Stomach smooth muscle (tissue), 2 donors: ENCODE results near the gene FTO.

ENCODE experiments used
- H3K27ac ChIP-seq: one replicate; pipeline ENCODE4 v1.7.0; 2013; ENCODE audit warnings: mild to moderate bottlenecking, low read length, inconsistent platforms
- H3K27me3 ChIP-seq, 2 donors: one replicate each; pipeline ENCODE4 v1.7.0; 2013; ENCODE audit warnings: low read length in 2 of 2; ENCODE audit not compliant: insufficient read depth in 2 of 2, control insufficient read depth in 1 of 2
- H3K36me3 ChIP-seq, 2 donors: one replicate each; pipeline ENCODE4 v1.7.0; 2013; ENCODE audit warnings: low read length in 2 of 2; ENCODE audit not compliant: control insufficient read depth in 2 of 2, insufficient read depth in 2 of 2
- H3K4me1 ChIP-seq: one replicate; pipeline ENCODE4 v1.7.0; 2013; ENCODE audit warnings: low read length; ENCODE audit not compliant: control insufficient read depth, insufficient read depth
- H3K4me3 ChIP-seq, 2 donors: one replicate each; pipeline ENCODE4 v1.7.0; 2013; ENCODE audit warnings: low read length in 2 of 2
- H3K9ac ChIP-seq, 2 donors: one replicate each; pipeline ENCODE4 v1.7.0; 2013; ENCODE audit warnings: low read length in 2 of 2, mild to moderate bottlenecking in 1 of 2
- H3K9me3 ChIP-seq, 2 donors: one replicate each; pipeline ENCODE4 v1.7.0; 2013; ENCODE audit warnings: low read length in 2 of 2; ENCODE audit not compliant: control insufficient read depth in 2 of 2
- donor health status: healthy.
- donor health status: Pancreatic carcinoma.

The FTO gene

GRCh38 chr16:54006693-54007092 is 302.7 kb downstream of the FTO start:
- Histone ChIP-seq H3K9ac (no peak overlapping the region), H3K4me1 (no peaks in the 10 kb centered on the region), H3K36me3 (no peaks in the 10 kb centered on the region), H3K27me3 (no peaks in the 10 kb centered on the region), H3K9me3 (no peaks in the 10 kb centered on the region), H3K4me3 (no peak overlapping the region), H3K27ac (no peak overlapping the region)

GRCh38 chr16:54007504-54007903 is 303.5 kb downstream of the FTO start:
- no peaks in the 10 kb centered on the region for H3K27me3 ChIP-seq

GRCh38 chr16:54009464-54010176 is 305.7 kb downstream of the FTO start:
- H3K27ac ChIP-seq: no peak overlapping the region
- no peak overlapping the region for H3K9ac ChIP-seq
- no peaks in the 10 kb centered on the region for H3K9me3 ChIP-seq
- H3K4me1 ChIP-seq: no peaks in the 10 kb centered on the region
- H3K27me3 ChIP-seq: no peaks in the 10 kb centered on the region
- no peaks in the 10 kb centered on the region for H3K36me3 ChIP-seq
- H3K4me3 ChIP-seq: no peak overlapping the region

More at GRCh38 chr16:54007504-54007903, 303.5 kb downstream of the FTO start:
- H3K27ac ChIP-seq: no peak overlapping the region
- no peaks in the 10 kb centered on the region for H3K36me3 ChIP-seq
- H3K4me3 ChIP-seq: no peak overlapping the region
- H3K9me3 ChIP-seq: no peaks in the 10 kb centered on the region
- no peak overlapping the region for H3K9ac ChIP-seq
- H3K4me1 ChIP-seq: no peaks in the 10 kb centered on the region

- H3K4me1 ChIP-seq: no peaks in the 10 kb centered on the region
- H3K4me3 ChIP-seq: no peak overlapping the region
- H3K36me3 ChIP-seq: no peaks in the 10 kb centered on the region
- no peaks in the 10 kb centered on the region for H3K9me3 ChIP-seq
- H3K27ac ChIP-seq: no peak overlapping the region
- no peak overlapping the region for H3K9ac ChIP-seq
- no peaks in the 10 kb centered on the region for H3K27me3 ChIP-seq
These were observed 311.2 kb downstream of the FTO start for GRCh38 chr16:54015147-54015546.

- H3K27me3 ChIP-seq: no peaks in the 10 kb centered on the region
- H3K9ac ChIP-seq: no peak overlapping the region
- H3K4me1 ChIP-seq: no peaks in the 10 kb centered on the region
- H3K27ac ChIP-seq: no peak overlapping the region
- H3K4me3 ChIP-seq: no peak overlapping the region
- no peaks in the 10 kb centered on the region for H3K9me3 ChIP-seq
- no peaks in the 10 kb centered on the region for H3K36me3 ChIP-seq
These were observed 318.4 kb downstream of the FTO start for GRCh38 chr16:54022362-54022761.

- Histone ChIP-seq H3K9ac (no peak overlapping the region), H3K9me3 (no peaks in the 10 kb centered on the region), H3K36me3 (no peaks in the 10 kb centered on the region), H3K27me3 (no peaks in the 10 kb centered on the region), H3K27ac (no peak overlapping the region), H3K4me1 (no peaks in the 10 kb centered on the region), H3K4me3 (no peak overlapping the region)
These were observed 322.5 kb downstream of the FTO start for GRCh38 chr16:54026456-54026855.

- no peak overlapping the region for H3K9ac ChIP-seq
- no peak overlapping the region for H3K27ac ChIP-seq
- no peaks in the 10 kb centered on the region for H3K36me3 ChIP-seq
- no peaks in the 10 kb centered on the region for H3K27me3 ChIP-seq
- H3K9me3 ChIP-seq: no peaks in the 10 kb centered on the region
- no peak overlapping the region for H3K4me3 ChIP-seq
- H3K4me1 ChIP-seq: no peaks in the 10 kb centered on the region
These were observed 323.1 kb downstream of the FTO start for GRCh38 chr16:54027062-54027461.

- no peak overlapping the region for H3K4me3 ChIP-seq
- H3K9me3 ChIP-seq: no peaks in the 10 kb centered on the region
- no peaks in the 10 kb centered on the region for H3K4me1 ChIP-seq
- no peak overlapping the region for H3K27ac ChIP-seq
- no peak overlapping the region for H3K9ac ChIP-seq
- no peaks in the 10 kb centered on the region for H3K36me3 ChIP-seq
- H3K27me3 ChIP-seq: no peaks in the 10 kb centered on the region
These were observed 323.6 kb downstream of the FTO start for GRCh38 chr16:54027558-54027957.

- no peak overlapping the region for H3K27ac ChIP-seq
- H3K36me3 ChIP-seq: no peaks in the 10 kb centered on the region
- no peaks in the 10 kb centered on the region for H3K27me3 ChIP-seq
- no peaks in the 10 kb centered on the region for H3K4me1 ChIP-seq
- H3K9ac ChIP-seq: no peak overlapping the region
- H3K9me3 ChIP-seq: no peaks in the 10 kb centered on the region
- H3K4me3 ChIP-seq: no peak overlapping the region
These were observed 324.0 kb downstream of the FTO start for GRCh38 chr16:54027995-54028394.

- Histone ChIP-seq H3K27me3 (no peaks in the 10 kb centered on the region), H3K9ac (no peak overlapping the region), H3K36me3 (no peaks in the 10 kb centered on the region), H3K27ac (no peak overlapping the region), H3K4me3 (no peak overlapping the region), H3K9me3 (no peaks in the 10 kb centered on the region), H3K4me1 (no peaks in the 10 kb centered on the region)
These were observed 326.5 kb downstream of the FTO start for GRCh38 chr16:54030451-54030850.

GRCh38 chr16:54031107-54031760 is 327.3 kb downstream of the FTO start:
- Histone ChIP-seq H3K9ac (no peak overlapping the region), H3K27me3 (no peaks in the 10 kb centered on the region), H3K36me3 (no peaks in the 10 kb centered on the region), H3K4me3 (no peak overlapping the region), H3K9me3 (no peaks in the 10 kb centered on the region), H3K4me1 (no peaks in the 10 kb centered on the region), H3K27ac (no peak overlapping the region)
